Esophagus squamous epithelium (tissue), 5 donors: Measurements from ENCODE around the gene TOMM40. TPM values are rescaled to one million over a fixed set of nuclear protein-coding genes. Genes with fewer than 3 reads are reported as not detected.

Source experiments
- DNase-seq: peaks from one replicate; lab custom pipeline; 2025; lab: John Stamatoyannopoulos, UW
- H3K27ac ChIP-seq, 4 donors: fragments of 200-600 bp; sonication (generic); one replicate each; pipeline ENCODE4 v1.5.1; 2016 to 2019; ENCODE audit warnings: mild to moderate bottlenecking in 1 of 4
- H3K27me3 ChIP-seq, 4 donors: fragments of 200-600 bp; sonication (generic); 1 replicate in 3 of 4; 2 replicates in 1 of 4; pipeline versions ENCODE4 v1.5.1 to v1.6.0; 2017 to 2021; ENCODE audit warnings: antibody characterized with exemption in 1 of 4
- H3K36me3 ChIP-seq, 3 donors: fragments of 200-600 bp; sonication (generic); one replicate each; pipeline ENCODE4 v1.5.1; 2016 to 2019
- H3K4me1 ChIP-seq, 3 donors: fragments of 200-600 bp; sonication (generic); one replicate each; pipeline ENCODE4 v1.5.1; 2017 to 2019
- H3K4me3 ChIP-seq, 4 donors: fragments of 200-600 bp; sonication (generic); 1 replicate in 3 of 4; 2 replicates in 1 of 4; pipeline ENCODE4 v1.5.1; 2016 to 2019; ENCODE audit warnings: mild to moderate bottlenecking in 2 of 4, moderate library complexity in 1 of 4
- H3K9me3 ChIP-seq, 3 donors: fragments of 200-600 bp; sonication (generic); one replicate each; pipeline ENCODE4 v1.5.1; 2016 to 2019
- POLR2A ChIP-seq, 4 donors: fragments of 450-650 bp; IDR thresholded peaks; one replicate each; pipeline ENCODE4 v1.6.1; 2017; ENCODE audit warnings: antibody characterized with exemption in 4 of 4, mild to moderate bottlenecking in 4 of 4, moderate library complexity in 3 of 4
- WGBS, 2 donors: methylation state at CpG; one replicate each; pipeline ENCODE4 v1.1.5; 2018; 5-methylcytosine and 5-hydroxymethylcytosine counted together
- intact Hi-C: fragments of 100-400 bp; cut with DNase I; formaldehyde crosslinking; loops from one replicate; pipeline ENCODE4 v1.15.0; 2022
- total RNA-seq, 4 donors: library from RNA; depleted of rRNA; stranded (reverse); fragments of >200 nt; gene quantifications; one replicate each; pipeline ENCODE4 v1.1.0, GENCODE V29; 2016
- TF ChIP-seq, protein P1 (sequence below), 6 experiments: fragments of 450-650 bp in 4 of 6; fragments of 200-600 bp in 2 of 6; sonication (generic) in 2 of 6; IDR thresholded peaks; one replicate each; pipeline ENCODE4 v1.5.1; 2016 to 2019; ENCODE audit warnings: antibody characterized with exemption in 6 of 6, mild to moderate bottlenecking in 4 of 6, moderate library complexity in 4 of 6
- donor health status: DM: yes; HTN: yes; CAD: no.

TOMM40 gene
- total RNA-seq, 4 donors from 2014 or later = 64.7 to 142 (median 79.0) TPM

DNA sequence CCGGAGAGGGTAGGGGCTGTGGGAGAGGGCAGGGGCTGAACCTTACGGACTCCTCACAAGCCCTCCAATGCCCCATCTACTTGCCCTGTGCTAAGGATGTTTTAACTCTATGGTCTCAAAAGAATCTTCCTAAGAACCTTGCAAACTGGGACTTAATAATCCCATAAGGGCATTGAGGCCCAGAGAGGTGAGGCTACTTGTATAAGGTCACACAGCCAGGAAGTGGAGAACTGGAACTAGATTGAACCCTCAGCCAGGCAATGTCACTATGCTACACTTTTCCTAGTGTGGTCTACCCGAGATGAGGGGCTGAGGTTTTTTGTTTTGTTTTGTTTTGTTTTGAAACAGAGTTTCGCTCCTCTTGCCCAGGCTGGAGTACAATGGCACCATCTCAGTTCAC lies 40.5 kb downstream of the TOMM40 start:
- WGBS, 2 donors = 85% methylated on average over 4 of the region's 4 CpGs
- Histone ChIP-seq H3K4me3 (no peak overlapping the region), H3K36me3 (no peaks in the 10 kb centered on the region), H3K9me3 (no peaks in the 10 kb centered on the region), H3K27ac (no peak overlapping the region), H3K27me3 (peaks cover 0 to 2% (median 0%) of the 10 kb centered on the region in 4 donors), H3K4me1 (peaks cover 3 to 12% (median 4%) of the 10 kb centered on the region in 3 donors)
- intact Hi-C loops = no loop called here
- TF ChIP-seq, protein P1, sequence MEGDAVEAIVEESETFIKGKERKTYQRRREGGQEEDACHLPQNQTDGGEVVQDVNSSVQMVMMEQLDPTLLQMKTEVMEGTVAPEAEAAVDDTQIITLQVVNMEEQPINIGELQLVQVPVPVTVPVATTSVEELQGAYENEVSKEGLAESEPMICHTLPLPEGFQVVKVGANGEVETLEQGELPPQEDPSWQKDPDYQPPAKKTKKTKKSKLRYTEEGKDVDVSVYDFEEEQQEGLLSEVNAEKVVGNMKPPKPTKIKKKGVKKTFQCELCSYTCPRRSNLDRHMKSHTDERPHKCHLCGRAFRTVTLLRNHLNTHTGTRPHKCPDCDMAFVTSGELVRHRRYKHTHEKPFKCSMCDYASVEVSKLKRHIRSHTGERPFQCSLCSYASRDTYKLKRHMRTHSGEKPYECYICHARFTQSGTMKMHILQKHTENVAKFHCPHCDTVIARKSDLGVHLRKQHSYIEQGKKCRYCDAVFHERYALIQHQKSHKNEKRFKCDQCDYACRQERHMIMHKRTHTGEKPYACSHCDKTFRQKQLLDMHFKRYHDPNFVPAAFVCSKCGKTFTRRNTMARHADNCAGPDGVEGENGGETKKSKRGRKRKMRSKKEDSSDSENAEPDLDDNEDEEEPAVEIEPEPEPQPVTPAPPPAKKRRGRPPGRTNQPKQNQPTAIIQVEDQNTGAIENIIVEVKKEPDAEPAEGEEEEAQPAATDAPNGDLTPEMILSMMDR (IDR thresholded peaks at IDR 0.05) = no peak
- no peak for TF ChIP-seq POLR2A (IDR thresholded peaks at IDR 0.05)
- no peak for DNase-seq

DNA sequence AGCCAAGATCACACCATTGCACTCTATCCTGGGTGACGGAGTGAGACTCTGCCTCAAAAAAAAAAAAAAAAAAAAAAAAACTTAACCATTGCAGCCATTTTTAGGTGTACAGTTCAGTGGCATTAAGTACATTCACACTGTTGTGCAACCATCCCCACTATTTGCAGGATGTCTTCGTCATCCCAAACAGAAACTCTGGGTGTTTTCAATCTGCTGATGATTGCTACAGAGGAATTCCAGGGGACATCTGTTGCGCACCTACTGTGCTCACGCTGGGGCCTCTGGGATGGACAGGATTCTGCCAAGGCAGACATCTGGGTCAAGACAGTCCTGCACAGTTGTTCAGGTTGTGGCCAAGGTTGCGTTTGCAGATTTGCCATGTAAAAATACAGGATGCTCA lies 48.6 kb downstream of the TOMM40 start:
- Histone ChIP-seq H3K4me1 (no peaks in the 10 kb centered on the region), H3K4me3 (no peak overlapping the region), H3K27me3 (no peaks in the 10 kb centered on the region), H3K9me3 (no peaks in the 10 kb centered on the region), H3K27ac (no peak overlapping the region), H3K36me3 (no peaks in the 10 kb centered on the region)
- 62 to 75% methylated on average over 5 of the region's 5 CpGs for WGBS, 2 donors
- intact Hi-C loops = no loop called here
- DNase-seq = no peak
- no peak for TF ChIP-seq POLR2A (IDR thresholded peaks at IDR 0.05)

DNA sequence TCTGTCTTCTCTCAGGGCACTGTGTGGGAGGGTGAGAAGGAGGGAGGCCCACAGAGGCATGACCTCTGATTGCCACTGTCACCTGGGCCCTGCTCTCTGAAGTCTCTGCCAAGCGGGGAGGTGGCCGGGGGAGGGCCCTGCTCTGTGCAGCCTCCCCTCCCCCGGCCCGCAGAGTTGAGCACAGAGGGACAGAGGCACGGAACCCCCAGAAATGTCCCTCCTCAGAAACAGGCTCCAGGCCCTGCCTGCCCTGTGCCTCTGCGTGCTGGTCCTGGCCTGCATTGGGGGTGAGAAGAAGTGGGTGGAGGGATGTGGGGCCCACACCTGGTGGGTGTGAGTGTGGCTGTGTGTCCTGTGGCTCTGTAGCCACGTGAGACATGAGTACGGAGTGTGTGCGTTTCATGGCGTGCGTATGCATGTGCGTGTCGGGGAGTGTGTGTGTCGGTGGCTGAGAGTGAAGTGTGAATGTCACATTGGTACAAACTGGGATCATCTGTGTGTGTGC lies 51.1 kb downstream of the TOMM40 start, which contains the start of gene APOC4:
APOC4 (plus strand) TSS at position 171 of the 505 bp plus-strand sequence; CDS start at position 212, 41 bp downstream.
- H3K4me1 ChIP-seq = no peaks in the 10 kb centered on the region
- no peak within 1 kb of the TSS for H3K4me3 ChIP-seq
- H3K36me3 ChIP-seq = no peaks in the 10 kb centered on the region
- TF ChIP-seq, protein P1 (IDR thresholded peaks at IDR 0.05) = no peak
- no peak for TF ChIP-seq POLR2A (IDR thresholded peaks at IDR 0.05)
- no peak for DNase-seq
- no peaks in the 10 kb centered on the region for H3K9me3 ChIP-seq
- intact Hi-C loops = no loop called here
- no peak within 1 kb of the TSS for H3K27ac ChIP-seq
- H3K27me3 ChIP-seq = no peaks in the 10 kb centered on the region
- 77 to 100% methylated on average over 2 to 8 of the region's 14 CpGs for WGBS, 2 donors

DNA sequence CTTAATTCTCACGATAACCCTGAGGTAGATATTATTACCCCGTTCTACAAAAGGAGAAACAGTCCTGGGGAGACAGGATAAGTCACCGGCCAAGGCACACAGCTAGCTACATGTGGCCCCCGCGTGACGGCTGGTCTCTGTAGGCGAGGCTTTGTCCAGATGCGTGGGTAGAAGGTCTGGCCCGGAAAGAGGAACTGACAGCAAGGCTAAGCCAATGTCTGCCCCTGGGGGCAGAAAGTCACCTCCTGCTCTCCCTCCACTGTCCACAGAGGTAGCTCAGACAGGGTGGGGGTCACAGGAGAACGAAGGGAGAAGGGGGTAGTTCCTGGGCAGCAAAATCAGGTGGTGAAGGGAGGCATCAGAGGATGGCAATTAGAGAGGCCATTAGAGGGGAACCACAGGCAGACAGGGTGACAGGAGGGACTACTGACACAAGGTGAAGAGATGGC lies 52.8 kb downstream of the TOMM40 start:
- TF ChIP-seq POLR2A (IDR thresholded peaks at IDR 0.05) = no peak
- TF ChIP-seq, protein P1 (IDR thresholded peaks at IDR 0.05) = no peak
- no peaks in the 10 kb centered on the region for H3K36me3 ChIP-seq
- no peaks in the 10 kb centered on the region for H3K9me3 ChIP-seq
- H3K4me3 ChIP-seq = no peak overlapping the region
- DNase-seq = no peak
- intact Hi-C loops = no loop called here
- no peaks in the 10 kb centered on the region for H3K4me1 ChIP-seq
- no peaks in the 10 kb centered on the region for H3K27me3 ChIP-seq
- H3K27ac ChIP-seq = no peak overlapping the region
- 29 to 44% methylated on average over 3 to 10 of the region's 10 CpGs for WGBS, 2 donors

DNA sequence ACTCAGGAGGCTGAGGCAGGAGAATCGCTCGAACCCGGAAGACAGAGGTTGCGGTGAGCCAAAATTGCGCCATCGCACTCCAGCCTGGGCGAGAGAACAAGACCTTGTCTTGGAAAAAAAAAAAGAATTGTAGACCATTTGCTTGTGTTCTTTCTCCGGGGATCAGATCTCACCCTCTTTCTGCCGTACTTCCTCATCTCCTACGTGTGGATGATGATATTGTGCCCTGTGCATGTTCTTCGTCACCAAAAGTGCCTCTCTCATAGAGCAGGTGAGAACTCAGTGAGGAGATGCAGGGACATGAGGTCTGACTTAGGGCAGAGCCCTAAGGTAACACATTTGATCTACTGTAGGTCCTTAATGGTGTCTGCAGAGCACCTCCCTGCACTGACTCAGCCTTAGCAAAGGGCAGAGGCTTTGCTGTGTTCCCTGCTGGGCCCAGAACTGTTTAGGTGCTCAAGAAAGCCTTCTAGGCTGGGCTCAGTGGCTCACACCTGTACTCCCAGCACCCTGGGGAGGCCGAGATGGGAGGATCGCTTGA lies 56.1 kb downstream of the TOMM40 start:
- Histone ChIP-seq H3K27me3 (no peaks in the 10 kb centered on the region), H3K27ac (no peak overlapping the region), H3K4me3 (no peak overlapping the region), H3K4me1 (peaks cover 0 to 11% (median 5%) of the 10 kb centered on the region in 3 donors), H3K9me3 (no peaks in the 10 kb centered on the region), H3K36me3 (peaks cover 0 to 12% (median 0%) of the 10 kb centered on the region in 3 donors)
- intact Hi-C loops = no loop called here
- TF ChIP-seq, protein P1 (IDR thresholded peaks at IDR 0.05) = no peak
- TF ChIP-seq POLR2A (IDR thresholded peaks at IDR 0.05) = no peak
- no peak for DNase-seq
- 75 to 85% methylated on average over 11 of the region's 13 CpGs for WGBS, 2 donors
